ENCODE measurements around the gene GARIN3.

DNA sequence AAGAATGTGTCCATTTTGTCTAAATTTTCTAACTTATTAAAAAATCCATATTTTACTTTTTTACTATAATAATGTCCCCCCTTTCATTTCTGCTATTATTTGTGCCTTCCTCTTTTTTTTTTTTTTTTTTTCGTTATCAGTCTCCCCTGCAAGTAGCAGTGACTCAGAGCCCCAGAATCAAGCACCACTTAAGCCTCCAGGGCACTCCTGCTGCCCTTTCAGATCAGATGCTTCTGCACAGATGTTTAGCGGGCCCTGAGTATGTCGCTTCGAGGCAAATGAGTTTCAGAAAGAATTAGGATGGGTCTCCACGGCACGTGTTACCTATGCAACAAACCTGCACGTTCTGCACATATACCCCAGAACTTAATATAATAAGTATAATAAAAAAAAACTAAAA lies 35.1 kb downstream of the GARIN3 start:
- TF ChIP-seq CTCF (conservative IDR thresholded peaks at IDR 0.05; ENCODE audit: low read length), result no peak
- no peak for TF ChIP-seq EZH2phosphoT487 (IDR thresholded peaks at IDR 0.05; ENCODE audit: borderline replicate concordance, low read depth, low read length)

All from OCI-LY7 (cell line).